D721Med (cell line): Measurements from ENCODE around the gene LOXHD1.

Experiments
- DNase-seq: peaks from one replicate; pipeline ENCODE4 v3.0.0; 2011; ENCODE audit warnings: low spot score; ENCODE audit not compliant: insufficient read length
- FAIRE-seq: peaks from 2 replicates; lab custom pipeline; 2011; peaks lifted over from hg19 to GRCh38; lab: Jason Lieb, UNC
- TF ChIP-seq, protein P1 (sequence below): IDR thresholded peaks from 2 replicates; pipeline ENCODE4 v1.5.1; 2012; ENCODE audit warnings: mild to moderate bottlenecking, control low read depth; ENCODE audit not compliant: insufficient read depth; ENCODE audit errors: missing control alignments

Gene LOXHD1

DNA sequence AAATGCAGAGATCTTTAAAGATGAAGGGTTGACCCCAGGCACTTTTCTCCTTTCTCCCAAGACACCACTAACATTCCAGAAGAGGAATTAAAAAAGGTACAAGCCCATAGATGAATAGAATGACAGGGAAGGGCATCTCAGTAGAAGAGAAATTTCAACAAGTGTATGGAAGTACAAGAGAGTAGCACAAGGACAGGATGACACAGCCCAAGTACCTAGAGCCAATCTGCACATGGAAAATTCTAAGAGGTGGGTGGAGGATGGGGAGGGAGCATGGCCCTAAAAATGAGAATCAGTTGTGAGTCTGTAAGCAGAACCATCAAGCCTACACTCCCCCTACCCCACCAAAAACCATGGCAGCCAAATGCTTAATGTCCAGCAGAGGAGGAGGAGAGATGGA, 39.7 kb upstream of the LOXHD1 start:
- DNase-seq (no peak), FAIRE-seq (no peak)
- TF ChIP-seq, protein P1, sequence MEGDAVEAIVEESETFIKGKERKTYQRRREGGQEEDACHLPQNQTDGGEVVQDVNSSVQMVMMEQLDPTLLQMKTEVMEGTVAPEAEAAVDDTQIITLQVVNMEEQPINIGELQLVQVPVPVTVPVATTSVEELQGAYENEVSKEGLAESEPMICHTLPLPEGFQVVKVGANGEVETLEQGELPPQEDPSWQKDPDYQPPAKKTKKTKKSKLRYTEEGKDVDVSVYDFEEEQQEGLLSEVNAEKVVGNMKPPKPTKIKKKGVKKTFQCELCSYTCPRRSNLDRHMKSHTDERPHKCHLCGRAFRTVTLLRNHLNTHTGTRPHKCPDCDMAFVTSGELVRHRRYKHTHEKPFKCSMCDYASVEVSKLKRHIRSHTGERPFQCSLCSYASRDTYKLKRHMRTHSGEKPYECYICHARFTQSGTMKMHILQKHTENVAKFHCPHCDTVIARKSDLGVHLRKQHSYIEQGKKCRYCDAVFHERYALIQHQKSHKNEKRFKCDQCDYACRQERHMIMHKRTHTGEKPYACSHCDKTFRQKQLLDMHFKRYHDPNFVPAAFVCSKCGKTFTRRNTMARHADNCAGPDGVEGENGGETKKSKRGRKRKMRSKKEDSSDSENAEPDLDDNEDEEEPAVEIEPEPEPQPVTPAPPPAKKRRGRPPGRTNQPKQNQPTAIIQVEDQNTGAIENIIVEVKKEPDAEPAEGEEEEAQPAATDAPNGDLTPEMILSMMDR, result no peak

GRCh38 chr18:46696268-46696667, 39.2 kb upstream of the LOXHD1 start:
- no peak for FAIRE-seq
- TF ChIP-seq, protein P1, result no peak
- DNase-seq, result no peak

DNA sequence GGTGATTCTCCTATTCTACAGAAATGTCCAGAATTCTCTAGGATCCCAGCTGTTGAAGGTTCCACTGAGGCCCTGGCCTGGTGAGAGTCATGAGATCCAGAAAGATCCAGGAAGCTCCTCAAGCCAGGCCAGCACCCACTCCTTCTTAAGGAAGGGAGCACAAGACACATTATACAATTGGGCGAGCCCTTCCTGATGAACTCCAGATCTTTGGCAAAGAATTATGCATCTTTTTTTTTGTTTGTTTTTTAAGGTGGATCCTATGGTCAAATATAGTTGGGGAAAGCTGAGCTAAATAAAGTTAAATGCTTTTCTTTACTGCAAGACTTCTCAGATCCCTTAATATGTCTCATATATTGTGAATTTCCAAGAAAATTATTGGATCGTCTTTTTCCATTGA, 37.0 kb upstream of the LOXHD1 start:
- DNase-seq (no peak), FAIRE-seq (no peak)
- TF ChIP-seq, protein P1, result no peak

DNA sequence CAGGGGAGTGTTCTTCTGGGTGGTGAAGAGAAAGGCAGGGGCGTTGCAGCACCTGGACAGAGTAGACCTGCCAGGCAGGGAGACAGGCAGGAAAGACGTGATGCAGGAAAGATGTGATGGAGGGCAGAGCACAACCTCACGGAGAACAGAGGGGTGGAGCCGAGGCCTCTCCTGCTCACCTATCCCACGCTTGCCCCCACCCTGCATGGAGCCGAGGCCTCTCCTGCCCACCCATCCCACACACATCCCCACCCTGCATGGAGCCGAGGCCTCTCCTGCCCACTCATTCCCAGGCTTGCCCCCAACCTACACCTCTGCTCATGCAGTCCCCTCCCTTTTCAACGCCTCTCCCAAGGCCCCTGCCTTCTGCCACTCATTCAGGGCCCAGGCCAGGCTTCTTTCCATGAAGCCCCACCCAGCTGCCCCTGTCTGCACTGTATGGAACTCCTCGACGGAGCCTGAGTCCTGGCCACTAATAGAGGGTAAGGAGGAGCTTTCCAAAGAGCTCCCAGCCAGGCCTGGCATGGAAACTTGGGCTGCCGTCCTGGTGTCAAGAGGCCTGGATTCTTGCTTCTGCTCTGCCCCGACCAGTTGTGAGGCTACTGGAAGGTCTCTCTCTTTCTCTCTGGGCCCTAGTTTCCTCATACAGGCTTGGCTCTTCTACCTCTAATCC, 32.0 kb upstream of the LOXHD1 start:
- TF ChIP-seq, protein P1, result no peak
- DNase-seq (no peak), FAIRE-seq (no peak)

DNA sequence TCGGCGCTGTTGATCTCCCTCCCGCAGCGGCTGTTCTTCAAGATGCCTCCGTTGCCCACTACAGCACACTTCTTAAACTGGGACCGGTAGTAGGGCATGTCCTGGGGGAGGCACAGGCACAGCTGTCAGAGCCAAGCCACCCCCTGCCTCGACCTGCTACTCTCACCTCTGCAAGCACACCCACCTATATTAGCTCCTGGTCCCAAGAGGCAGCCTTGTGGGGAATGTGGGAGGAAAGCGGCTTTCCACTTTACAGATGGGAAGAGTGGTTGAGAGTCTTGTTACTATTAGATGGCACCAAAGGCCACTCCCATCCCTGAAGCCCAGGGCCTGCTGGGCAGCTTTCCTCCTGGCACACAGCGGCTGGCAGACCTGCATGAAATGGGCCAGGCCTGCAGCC, 29.2 kb upstream of the LOXHD1 start:
- TF ChIP-seq, protein P1, result no peak
- DNase-seq (no peak), FAIRE-seq (no peak)

DNA sequence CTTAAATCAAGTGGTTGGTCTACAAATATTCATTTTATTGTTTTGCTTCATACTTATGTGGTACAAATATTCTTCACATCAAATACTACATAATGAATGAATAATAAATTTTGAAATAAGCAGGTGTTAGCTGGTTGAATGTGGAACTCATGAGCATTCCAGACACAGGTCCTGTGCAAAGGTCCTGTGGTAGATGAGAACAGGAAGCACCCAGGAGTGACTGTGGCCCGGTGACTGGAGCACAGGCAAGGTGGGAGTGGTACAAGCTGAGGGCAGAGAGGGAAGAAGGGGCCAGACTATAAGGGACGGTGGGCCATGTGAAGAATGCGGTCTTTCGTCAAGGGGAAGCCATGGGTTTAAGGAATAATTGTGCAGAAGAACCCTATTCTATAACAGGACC, 26.2 kb upstream of the LOXHD1 start:
- DNase-seq, result no peak
- TF ChIP-seq, protein P1, result no peak
- FAIRE-seq, result no peak
